Astrocyte (in vitro differentiated cells and primary cell): Measurements from ENCODE around the gene CDNF. TPM values are rescaled to one million over a fixed set of nuclear protein-coding genes. Genes with fewer than 3 reads are reported as not detected.

Experiments used
- DNase-seq: peaks from one replicate; pipeline ENCODE4 v3.0.0-alpha.2; 2010; ENCODE audit warnings: low read depth
- FAIRE-seq: peaks from 2 replicates; lab custom pipeline; 2011; peaks lifted over from hg19 to GRCh38; lab: Jason Lieb, UNC
- H2AFZ ChIP-seq: 2 replicates; pipeline ENCODE4 v1.6.0; 2012; ENCODE audit warnings: low read depth, low read length, inconsistent platforms
- H3K27ac ChIP-seq: 2 replicates; pipeline ENCODE4 v1.5.1; 2011; ENCODE audit warnings: low read depth, low read length, inconsistent platforms
- H3K27me3 ChIP-seq: 2 replicates; pipeline ENCODE4 v1.6.0; 2011; ENCODE audit warnings: low read length, inconsistent platforms; ENCODE audit not compliant: insufficient read depth
- H3K36me3 ChIP-seq: 2 replicates; pipeline ENCODE4 v1.5.1; 2011; ENCODE audit warnings: low read length, inconsistent platforms; ENCODE audit not compliant: insufficient read depth
- H3K4me1 ChIP-seq: 2 replicates; pipeline ENCODE4 v1.5.1; 2011; ENCODE audit warnings: low read length, inconsistent platforms; ENCODE audit not compliant: insufficient read depth
- H3K4me2 ChIP-seq: 2 replicates; pipeline ENCODE4 v1.6.0; 2012; ENCODE audit warnings: low read length, inconsistent platforms
- H3K4me3 ChIP-seq: 2 replicates; pipeline ENCODE4 v1.5.1; 2011; ENCODE audit warnings: low read depth, mild to moderate bottlenecking, low read length, inconsistent platforms; ENCODE audit not compliant: insufficient read depth
- H3K79me2 ChIP-seq: 2 replicates; pipeline ENCODE4 v1.6.0; 2012; ENCODE audit warnings: mild to moderate bottlenecking, low read length, inconsistent platforms; ENCODE audit not compliant: insufficient read depth
- H3K9ac ChIP-seq: 2 replicates; pipeline ENCODE4 v1.6.0; 2012; ENCODE audit warnings: mild to moderate bottlenecking, low read length, inconsistent platforms
- H3K9me3 ChIP-seq: 2 replicates; pipeline ENCODE4 v1.5.1; 2012; ENCODE audit warnings: low read depth, mild to moderate bottlenecking, low read length, inconsistent platforms; ENCODE audit not compliant: insufficient read depth
- H4K20me1 ChIP-seq: 2 replicates; pipeline ENCODE4 v1.6.0; 2012; ENCODE audit warnings: low read length, inconsistent platforms; ENCODE audit not compliant: insufficient read depth
- H3K27ac Mint-ChIP-seq: one replicate; pipeline ENCODE4 v1.8.0; 2021; ENCODE audit warnings: mild to moderate bottlenecking, mixed read lengths; ENCODE audit not compliant: unreplicated experiment
- H3K27me3 Mint-ChIP-seq: one replicate; pipeline ENCODE4 v1.8.0; 2021; ENCODE audit warnings: low read depth, mixed read lengths; ENCODE audit not compliant: unreplicated experiment
- H3K36me3 Mint-ChIP-seq: one replicate; pipeline ENCODE4 v1.8.0; 2021; ENCODE audit warnings: low read depth, mixed read lengths; ENCODE audit not compliant: unreplicated experiment
- H3K4me1 Mint-ChIP-seq: one replicate; pipeline ENCODE4 v1.8.0; 2021; ENCODE audit warnings: low read depth, mixed read lengths; ENCODE audit not compliant: unreplicated experiment
- H3K4me3 Mint-ChIP-seq: one replicate; pipeline ENCODE4 v1.8.0; 2021; ENCODE audit warnings: mild to moderate bottlenecking, moderate library complexity, mixed read lengths; ENCODE audit not compliant: unreplicated experiment
- H3K9me3 Mint-ChIP-seq: one replicate; pipeline ENCODE4 v1.8.0; 2021; ENCODE audit warnings: mild to moderate bottlenecking, mixed read lengths; ENCODE audit not compliant: unreplicated experiment
- EZH2 ChIP-seq: IDR thresholded peaks from 2 replicates; pipeline ENCODE4 v1.6.1; 2012; ENCODE audit warnings: mild to moderate bottlenecking, low read length, inconsistent platforms; ENCODE audit not compliant: insufficient read depth
- total RNA-seq: library from RNA; stranded (reverse); gene quantifications from 2 replicates; pipeline ENCODE4 v1.2.1, GENCODE V29; 2021
- TF ChIP-seq, protein P1 (sequence below): IDR thresholded peaks from 2 replicates; pipeline ENCODE4 v1.5.1; 2011; ENCODE audit warnings: low read depth, mild to moderate bottlenecking, inconsistent platforms, low read length, moderate library complexity; ENCODE audit not compliant: insufficient read depth

CDNF gene
- total RNA-seq, 1 donor from 2014 or later = 1.4 TPM

DNA sequence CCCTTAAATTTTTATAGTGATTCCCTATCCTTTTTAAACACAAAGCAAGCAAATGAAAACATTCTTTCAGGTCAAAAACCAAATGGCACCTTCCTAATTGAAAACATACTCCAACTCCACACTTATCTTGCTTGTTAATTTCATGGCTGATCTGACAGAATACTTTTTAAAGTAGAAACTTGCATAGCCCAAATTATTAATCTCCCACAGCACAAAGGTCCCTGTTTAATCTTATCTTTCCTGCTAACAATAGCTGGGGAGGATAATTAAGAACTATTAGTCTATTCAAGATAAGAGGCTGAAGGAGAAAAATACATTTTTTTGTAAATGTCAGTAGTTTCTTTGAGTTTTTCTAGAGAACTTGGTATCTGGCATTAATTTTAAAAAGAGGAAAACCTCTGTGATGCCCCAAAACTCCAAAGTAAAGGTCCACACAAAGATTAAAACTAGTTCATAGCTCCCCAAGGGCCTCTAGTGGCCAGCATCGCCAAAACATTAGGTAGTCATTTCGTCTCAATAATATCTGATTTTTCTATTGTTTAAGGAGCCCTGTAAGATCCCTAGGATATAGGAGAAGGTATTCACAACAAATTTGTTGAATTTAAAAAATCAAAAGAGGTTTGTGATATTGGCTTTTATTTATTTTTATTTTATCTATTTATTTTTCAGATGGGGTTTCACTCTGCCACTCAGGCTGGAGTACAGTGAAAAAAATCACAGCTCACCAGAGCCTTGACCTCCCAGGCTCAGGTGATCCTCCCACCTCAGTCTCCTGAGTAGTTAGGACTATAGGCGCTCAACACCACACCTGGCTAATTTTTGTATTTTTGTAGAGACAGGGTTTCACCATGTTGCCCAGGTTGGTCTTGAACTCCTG, 14.7 kb downstream of the CDNF start:
- Mint-ChIP-seq H3K27ac (no peak overlapping the region), H3K27me3 (peaks cover 11% of the 10 kb centered on the region), H3K4me1 (peaks cover 4% of the 10 kb centered on the region), H3K36me3 (no peaks in the 10 kb centered on the region), H3K9me3 (no peaks in the 10 kb centered on the region), H3K4me3 (no peak overlapping the region)
- Histone ChIP-seq H3K27me3 (no peaks in the 10 kb centered on the region), H3K9ac (no peak overlapping the region), H2AFZ (no peak overlapping the region), H4K20me1 (no peaks in the 10 kb centered on the region), H3K9me3 (no peaks in the 10 kb centered on the region), H3K36me3 (no peaks in the 10 kb centered on the region), H3K27ac (no peak overlapping the region), H3K4me2 (no peak overlapping the region), H3K4me1 (peaks cover 5% of the 10 kb centered on the region), H3K79me2 (no peaks in the 10 kb centered on the region), H3K4me3 (no peak overlapping the region)
- FAIRE-seq (no peak), DNase-seq (peak; percentile 12)
- TF ChIP-seq EZH2 = no peak
- TF ChIP-seq, protein P1, sequence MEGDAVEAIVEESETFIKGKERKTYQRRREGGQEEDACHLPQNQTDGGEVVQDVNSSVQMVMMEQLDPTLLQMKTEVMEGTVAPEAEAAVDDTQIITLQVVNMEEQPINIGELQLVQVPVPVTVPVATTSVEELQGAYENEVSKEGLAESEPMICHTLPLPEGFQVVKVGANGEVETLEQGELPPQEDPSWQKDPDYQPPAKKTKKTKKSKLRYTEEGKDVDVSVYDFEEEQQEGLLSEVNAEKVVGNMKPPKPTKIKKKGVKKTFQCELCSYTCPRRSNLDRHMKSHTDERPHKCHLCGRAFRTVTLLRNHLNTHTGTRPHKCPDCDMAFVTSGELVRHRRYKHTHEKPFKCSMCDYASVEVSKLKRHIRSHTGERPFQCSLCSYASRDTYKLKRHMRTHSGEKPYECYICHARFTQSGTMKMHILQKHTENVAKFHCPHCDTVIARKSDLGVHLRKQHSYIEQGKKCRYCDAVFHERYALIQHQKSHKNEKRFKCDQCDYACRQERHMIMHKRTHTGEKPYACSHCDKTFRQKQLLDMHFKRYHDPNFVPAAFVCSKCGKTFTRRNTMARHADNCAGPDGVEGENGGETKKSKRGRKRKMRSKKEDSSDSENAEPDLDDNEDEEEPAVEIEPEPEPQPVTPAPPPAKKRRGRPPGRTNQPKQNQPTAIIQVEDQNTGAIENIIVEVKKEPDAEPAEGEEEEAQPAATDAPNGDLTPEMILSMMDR = peak; percentile 86

DNA sequence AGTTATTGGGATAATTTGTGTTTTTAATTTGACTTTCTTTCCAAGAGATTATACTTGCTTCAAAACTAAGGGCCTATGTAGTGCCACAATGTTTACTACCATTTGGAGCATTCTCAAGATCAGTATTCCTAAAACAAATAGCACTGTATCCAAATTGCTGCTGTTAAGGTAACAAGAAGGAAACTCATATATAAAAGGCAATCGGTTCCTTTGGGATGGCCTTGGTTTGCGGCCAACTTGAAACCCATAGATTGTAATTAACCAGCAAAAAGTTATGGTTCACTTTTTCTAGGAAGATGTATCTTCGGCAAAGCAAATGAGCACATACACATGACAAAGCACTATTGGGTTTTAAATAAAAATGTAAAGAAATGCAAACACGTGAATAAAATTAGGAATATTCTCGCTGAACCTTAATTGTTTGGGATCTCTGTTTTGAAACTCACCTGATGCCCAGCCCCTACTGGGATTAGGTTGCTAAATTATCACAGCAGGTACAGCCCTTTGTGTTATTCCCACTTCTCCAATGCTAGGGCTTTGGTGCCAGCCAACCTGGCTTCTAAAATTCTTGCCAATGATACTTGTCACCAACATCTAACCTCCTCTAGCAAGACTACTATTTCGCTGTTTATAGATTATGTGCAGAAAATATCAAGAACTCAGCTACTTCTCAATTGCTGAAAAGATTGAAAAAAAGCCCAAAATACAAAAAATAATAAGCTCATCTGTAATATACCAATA, 16.0 kb downstream of the CDNF start:
- H3K27me3 ChIP-seq = no peaks in the 10 kb centered on the region
- no peak overlapping the region for H3K27ac ChIP-seq
- Mint-ChIP-seq H3K27ac (no peak overlapping the region), H3K4me1 (peaks cover 4% of the 10 kb centered on the region), H3K36me3 (no peaks in the 10 kb centered on the region), H3K4me3 (no peak overlapping the region), H3K27me3 (peaks cover 11% of the 10 kb centered on the region), H3K9me3 (no peaks in the 10 kb centered on the region)
- no peaks in the 10 kb centered on the region for H3K36me3 ChIP-seq
- H3K4me2 ChIP-seq = no peak overlapping the region
- DNase-seq = no peak
- H4K20me1 ChIP-seq = no peaks in the 10 kb centered on the region
- peaks cover 5% of the 10 kb centered on the region for H3K4me1 ChIP-seq
- H3K9me3 ChIP-seq = no peaks in the 10 kb centered on the region
- H3K9ac ChIP-seq = no peak overlapping the region
- H3K4me3 ChIP-seq = no peak overlapping the region
- no peak overlapping the region for H2AFZ ChIP-seq
- H3K79me2 ChIP-seq = no peaks in the 10 kb centered on the region
- FAIRE-seq = no peak
- no peak for TF ChIP-seq EZH2
- TF ChIP-seq, protein P1 = no peak
